Keratinocyte (primary cell): Measurements from ENCODE around the gene PTGR3. TPM values are rescaled to one million over a fixed set of nuclear protein-coding genes. Genes with fewer than 3 reads are reported as not detected.

Source experiments
- DNase-seq: peaks from one replicate; pipeline ENCODE4 v3.0.0-alpha.2; 2011; ENCODE audit warnings: low read depth, missing footprints, low spot score
- FAIRE-seq: peaks from 2 replicates; lab custom pipeline; 2011; peaks lifted over from hg19 to GRCh38; lab: Jason Lieb, UNC
- H2AFZ ChIP-seq: 2 replicates; pipeline ENCODE4 v1.6.0; 2012; ENCODE audit warnings: low read length, control low read depth, inconsistent platforms; ENCODE audit not compliant: control insufficient read depth
- H3K27ac ChIP-seq: 2 replicates; pipeline ENCODE4 v1.5.1; 2011; ENCODE audit warnings: low read length; ENCODE audit not compliant: control insufficient read depth, insufficient read depth
- H3K27me3 ChIP-seq: 3 replicates; pipeline ENCODE4 v1.6.0; 2011; ENCODE audit warnings: low read length; ENCODE audit not compliant: control insufficient read depth, insufficient read depth; ENCODE audit errors: extremely low read depth
- H3K36me3 ChIP-seq, 2 experiments: 2 replicates in 1 of 2; 3 replicates in 1 of 2; pipeline ENCODE4 v1.5.1; 2011; ENCODE audit warnings: low read length in 2 of 2, mild to moderate bottlenecking in 1 of 2; ENCODE audit not compliant: control insufficient read depth in 2 of 2, insufficient read depth in 2 of 2; ENCODE audit errors: extremely low read depth in 1 of 2
- H3K4me1 ChIP-seq: 3 replicates; pipeline ENCODE4 v1.5.1; 2011; ENCODE audit warnings: low read length; ENCODE audit not compliant: control insufficient read depth, insufficient read depth; ENCODE audit errors: extremely low read depth
- H3K4me2 ChIP-seq: 3 replicates; pipeline ENCODE4 v1.6.0; 2011; ENCODE audit warnings: low read depth, low read length; ENCODE audit not compliant: control insufficient read depth, insufficient read depth; ENCODE audit errors: extremely low read depth
- H3K4me3 ChIP-seq, 3 experiments: fragments of 200-600 bp in 1 of 3; sonication (generic) in 1 of 3; 2 replicates in 2 of 3; 3 replicates in 1 of 3; pipeline ENCODE4 v1.5.1; 2011 to 2016; ENCODE audit warnings: low read length in 3 of 3, mild to moderate bottlenecking in 3 of 3, control low read depth in 2 of 3, inconsistent platforms in 1 of 3, low read depth in 1 of 3, mixed read lengths in 1 of 3, mixed run types in 1 of 3, moderate library complexity in 1 of 3; ENCODE audit not compliant: control insufficient read depth in 2 of 3, insufficient read depth in 2 of 3; ENCODE audit errors: extremely low read depth in 1 of 3
- H3K79me2 ChIP-seq: 2 replicates; pipeline ENCODE4 v1.6.0; 2012; ENCODE audit warnings: low read length; ENCODE audit not compliant: control insufficient read depth, insufficient read depth
- H3K9ac ChIP-seq: 3 replicates; pipeline ENCODE4 v1.6.0; 2011; ENCODE audit warnings: low read length; ENCODE audit not compliant: control insufficient read depth, insufficient read depth; ENCODE audit errors: extremely low read depth
- H3K9me1 ChIP-seq: 3 replicates; pipeline ENCODE4 v1.6.0; 2011; ENCODE audit warnings: low read length; ENCODE audit not compliant: control insufficient read depth, insufficient read depth; ENCODE audit errors: extremely low read depth
- H3K9me3 ChIP-seq: 2 replicates; pipeline ENCODE4 v1.5.1; 2012; ENCODE audit warnings: low read depth, low read length; ENCODE audit not compliant: control insufficient read depth
- H4K20me1 ChIP-seq: 3 replicates; pipeline ENCODE4 v1.6.0; 2011; ENCODE audit warnings: low read length; ENCODE audit not compliant: control insufficient read depth, insufficient read depth; ENCODE audit errors: extremely low read depth
- EZH2 ChIP-seq: IDR thresholded peaks from one replicate; pipeline ENCODE4 v1.6.1; 2012; ENCODE audit warnings: inconsistent platforms, mild to moderate bottlenecking, low read length, moderate library complexity
- dilution Hi-C: fragments of 300-500 bp; cut with MboI; formaldehyde crosslinking; loops from one replicate; pipeline ENCODE4 v1.7.0; 2020; ENCODE audit warnings: low sequenced_read_pairs; ENCODE audit not compliant: extremely low pct_ligation_motif_present
- polyA plus RNA-seq, 5 experiments: library from polyadenylated mRNA; depleted of rRNA in 3 of 5; stranded (reverse) in 3 of 5; stranded (forward) in 1 of 5; unstranded in 1 of 5; fragments of >200 nt; gene quantifications; 1 replicate in 1 of 5; 2 replicates in 3 of 5; 3 replicates in 1 of 5; pipeline versions ENCODE4 v1.2.1 to v1.2.3, GENCODE V29; 2011 to 2012; ENCODE audit warnings: missing spikeins in 2 of 5, low read depth in 1 of 5, low replicate concordance in 1 of 5
- TF ChIP-seq, protein P1 (sequence below), 3 experiments: IDR thresholded peaks in 1 of 3; conservative IDR thresholded peaks in 1 of 3; optimal IDR thresholded peaks in 1 of 3; 2 replicates in 2 of 3; 3 replicates in 1 of 3; pipeline versions ENCODE3 to v1.5.1; 2011; ENCODE audit warnings: low read length in 3 of 3, mild to moderate bottlenecking in 3 of 3, moderate library complexity in 2 of 3, control low read depth in 1 of 3, inconsistent platforms in 1 of 3; ENCODE audit not compliant: insufficient read depth in 2 of 3; ENCODE audit errors: extremely low read depth in 1 of 3

Gene PTGR3
- polyA plus RNA-seq, 1 donor (not counting 4 experiments of a cell fraction or from before 2014, with no cell fraction given): 25.2 TPM

DNA sequence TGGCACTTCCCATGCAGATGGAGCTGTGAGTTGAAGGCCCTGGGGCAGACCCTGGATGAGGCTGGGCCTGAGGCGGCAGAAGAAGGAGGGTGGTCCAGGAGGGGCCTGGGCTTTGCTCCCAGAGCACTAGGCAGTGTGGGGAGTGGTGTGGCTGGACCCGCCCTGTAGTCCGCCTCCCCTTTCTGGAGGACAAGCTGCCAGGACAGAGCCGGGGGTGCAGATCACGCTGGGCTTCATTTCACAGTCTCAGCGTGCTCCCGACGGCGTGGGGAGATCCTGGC, 49.8 kb downstream of the PTGR3 start:
- dilution Hi-C loops: no loop called here
- no peaks in the 10 kb centered on the region for H3K9me3 ChIP-seq
- no peak overlapping the region for H2AFZ ChIP-seq
- no peaks in the 10 kb centered on the region for H3K4me1 ChIP-seq
- H3K4me2 ChIP-seq: no peak overlapping the region
- H3K79me2 ChIP-seq: no peaks in the 10 kb centered on the region
- H3K4me3 ChIP-seq: no peak overlapping the region
- H3K27ac ChIP-seq: no peak overlapping the region
- no peaks in the 10 kb centered on the region for H4K20me1 ChIP-seq
- FAIRE-seq (no peak), DNase-seq (no peak)
- H3K9me1 ChIP-seq: no peaks in the 10 kb centered on the region
- no peaks in the 10 kb centered on the region for H3K36me3 ChIP-seq
- TF ChIP-seq, protein P1, sequence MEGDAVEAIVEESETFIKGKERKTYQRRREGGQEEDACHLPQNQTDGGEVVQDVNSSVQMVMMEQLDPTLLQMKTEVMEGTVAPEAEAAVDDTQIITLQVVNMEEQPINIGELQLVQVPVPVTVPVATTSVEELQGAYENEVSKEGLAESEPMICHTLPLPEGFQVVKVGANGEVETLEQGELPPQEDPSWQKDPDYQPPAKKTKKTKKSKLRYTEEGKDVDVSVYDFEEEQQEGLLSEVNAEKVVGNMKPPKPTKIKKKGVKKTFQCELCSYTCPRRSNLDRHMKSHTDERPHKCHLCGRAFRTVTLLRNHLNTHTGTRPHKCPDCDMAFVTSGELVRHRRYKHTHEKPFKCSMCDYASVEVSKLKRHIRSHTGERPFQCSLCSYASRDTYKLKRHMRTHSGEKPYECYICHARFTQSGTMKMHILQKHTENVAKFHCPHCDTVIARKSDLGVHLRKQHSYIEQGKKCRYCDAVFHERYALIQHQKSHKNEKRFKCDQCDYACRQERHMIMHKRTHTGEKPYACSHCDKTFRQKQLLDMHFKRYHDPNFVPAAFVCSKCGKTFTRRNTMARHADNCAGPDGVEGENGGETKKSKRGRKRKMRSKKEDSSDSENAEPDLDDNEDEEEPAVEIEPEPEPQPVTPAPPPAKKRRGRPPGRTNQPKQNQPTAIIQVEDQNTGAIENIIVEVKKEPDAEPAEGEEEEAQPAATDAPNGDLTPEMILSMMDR (optimal IDR thresholded peaks at IDR 0.05 in 1 of 3, IDR thresholded peaks at IDR 0.05 in 1 of 3, conservative IDR thresholded peaks at IDR 0.05 in 1 of 3; ENCODE audit: extremely low read depth in 1 of 3, insufficient read depth in 2 of 3, low read length in 3 of 3): no peak
- no peak for TF ChIP-seq EZH2
- no peak overlapping the region for H3K9ac ChIP-seq
- peaks cover 5% of the 10 kb centered on the region for H3K27me3 ChIP-seq

Other genes with a start within 250 kb of the PTGR3 start
- 1.3 to 2.2 TPM (median 1.6 TPM) in 3 replicates for gene TSHZ1, start 1.7 kb upstream of the PTGR3 start, polyA plus RNA-seq
- not detected in 3 replicates for gene SMIM21, start 218.6 kb upstream of the PTGR3 start, polyA plus RNA-seq